Measurements from ENCODE around the gene KRT23.
"Not testable (repeated sequence)": the region's sequence is repeated elsewhere in the genome, so short reads cannot be mapped to it uniquely, and the experiment has no call there.

KRT23 gene

DNA sequence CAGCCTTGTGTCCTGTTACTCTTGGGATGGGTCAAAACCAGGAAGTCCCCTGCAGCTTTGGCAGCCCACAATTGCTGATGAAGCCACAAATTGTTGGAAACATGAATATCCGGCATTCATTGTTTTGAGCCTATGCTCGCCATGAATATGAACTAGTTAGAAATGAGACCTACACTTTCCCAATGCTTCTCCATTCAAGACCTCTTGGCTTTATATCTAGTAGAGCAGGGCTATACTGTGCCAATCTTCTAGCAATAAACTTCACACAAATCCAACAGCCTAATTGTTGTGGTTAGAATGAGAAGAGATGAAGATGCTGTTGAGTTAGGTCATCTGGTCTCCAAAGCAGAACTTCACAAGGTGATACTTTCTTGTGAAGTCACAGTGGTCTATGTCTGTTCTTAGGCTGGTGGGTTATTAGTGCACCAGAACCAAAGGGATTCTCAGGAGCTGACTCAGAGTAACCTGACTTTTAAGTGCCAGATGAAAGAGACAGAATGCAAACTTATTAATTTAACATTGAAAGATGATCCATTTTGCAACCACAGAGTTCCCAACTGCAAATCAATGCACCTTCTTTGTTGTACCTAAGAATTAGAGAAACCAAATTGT lies 13.7 kb upstream of the KRT23 start:
- in situ Hi-C loops (cut with HindIII; ENCODE audit: low sequenced_read_pairs): no loop called here

DNA sequence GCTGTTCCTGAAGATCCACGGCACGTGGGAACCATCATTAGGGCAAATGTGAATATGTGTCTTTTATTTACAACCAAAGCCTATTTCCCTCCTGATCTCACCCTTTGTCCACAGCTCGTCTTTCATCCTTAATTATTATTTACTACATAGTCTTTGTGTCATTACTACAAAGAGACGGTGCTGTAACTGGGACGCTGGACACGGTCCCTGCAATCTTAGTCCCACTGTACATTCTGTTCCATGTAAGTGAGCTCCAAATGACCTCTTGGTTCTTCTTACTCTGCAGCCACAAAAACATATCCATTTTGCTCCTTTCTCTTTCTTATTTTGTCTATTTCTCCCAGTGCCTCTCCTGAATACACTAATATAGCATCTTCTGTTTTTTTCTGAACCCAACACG lies 12.7 kb upstream of the KRT23 start:
- in situ Hi-C loops (cut with HindIII; ENCODE audit: low sequenced_read_pairs): no loop called here

DNA sequence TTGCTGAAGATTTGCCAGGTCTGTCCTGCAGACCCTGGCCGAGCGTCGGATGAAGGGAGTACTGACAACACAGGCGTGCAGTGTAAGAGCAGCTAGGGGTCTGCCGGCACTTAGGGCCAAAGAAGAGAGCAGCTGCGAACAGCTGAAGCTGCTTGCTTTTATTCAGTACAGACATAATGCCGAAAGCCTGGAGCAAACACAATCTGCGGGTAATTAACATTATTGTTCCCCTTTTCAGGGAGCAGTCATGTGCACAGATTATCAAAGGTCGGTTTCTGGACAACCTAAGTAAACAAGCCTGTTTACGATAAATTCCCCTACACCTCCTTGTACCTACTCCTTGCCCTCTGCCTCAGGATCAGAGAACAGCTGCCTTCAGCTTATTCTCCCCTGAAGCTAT lies 12.0 kb upstream of the KRT23 start:
- in situ Hi-C loops (cut with HindIII; ENCODE audit: low sequenced_read_pairs): no loop called here

DNA sequence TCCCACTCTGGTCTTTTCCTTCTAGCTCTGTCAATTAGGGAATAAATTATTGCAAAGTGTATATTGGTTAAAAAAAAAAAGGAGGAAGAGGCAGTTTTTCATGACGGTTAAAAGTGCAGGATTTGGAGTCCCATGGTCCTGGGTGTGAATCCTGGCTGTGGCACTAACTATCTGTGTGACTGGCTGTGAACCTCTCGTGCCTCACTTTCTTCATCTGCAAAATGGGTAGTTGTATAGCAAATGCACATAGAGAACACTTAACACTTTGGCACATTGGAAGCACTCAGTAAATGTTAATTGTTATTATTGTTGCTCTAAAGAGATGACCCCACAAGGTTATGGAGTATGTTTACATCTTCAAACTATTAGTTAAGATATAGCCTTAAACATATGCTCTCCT lies 10.5 kb upstream of the KRT23 start:
- in situ Hi-C loops (cut with HindIII; ENCODE audit: low sequenced_read_pairs): no loop called here

DNA sequence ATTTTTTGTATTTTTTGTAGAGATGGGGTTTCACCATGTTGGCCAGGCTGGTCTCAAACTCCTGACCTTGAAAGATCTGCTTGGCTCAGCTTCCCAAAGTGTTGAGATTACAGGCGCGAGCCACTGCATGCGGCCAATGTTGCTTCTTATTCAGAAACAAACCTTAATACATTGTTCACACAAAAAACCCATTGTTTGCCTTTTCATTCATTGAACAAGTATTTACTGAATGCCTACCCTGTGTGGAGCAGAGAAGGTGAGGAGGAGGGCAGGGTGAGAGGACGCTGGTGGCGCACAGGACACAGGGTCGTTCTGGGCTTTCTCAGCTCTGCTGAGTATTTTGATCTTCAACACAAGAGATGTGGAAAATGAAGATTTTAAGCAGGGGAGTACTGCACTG lies 8.0 kb upstream of the KRT23 start:
- in situ Hi-C loops (cut with HindIII; ENCODE audit: low sequenced_read_pairs): no loop called here

DNA sequence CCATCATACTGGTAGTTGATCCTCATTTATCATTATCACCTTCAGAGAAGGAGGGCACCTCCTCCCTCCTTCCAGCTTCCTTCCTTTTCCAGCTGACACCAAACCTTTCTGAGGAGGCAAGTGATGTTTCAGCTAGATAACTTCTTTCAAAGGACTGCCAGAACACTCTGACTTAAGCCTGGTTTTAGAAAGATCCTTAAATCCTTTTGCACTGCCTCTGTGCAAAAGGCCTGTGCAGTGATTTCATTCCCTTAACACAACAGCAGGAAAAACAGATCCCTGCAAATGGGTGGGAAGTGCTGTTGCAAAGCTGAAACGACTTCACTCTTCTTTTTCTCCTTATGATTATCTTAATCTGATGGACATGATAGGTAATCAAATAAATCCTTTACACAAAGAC lies 7.1 kb upstream of the KRT23 start:
- in situ Hi-C loops (cut with HindIII; ENCODE audit: low sequenced_read_pairs): no loop called here

DNA sequence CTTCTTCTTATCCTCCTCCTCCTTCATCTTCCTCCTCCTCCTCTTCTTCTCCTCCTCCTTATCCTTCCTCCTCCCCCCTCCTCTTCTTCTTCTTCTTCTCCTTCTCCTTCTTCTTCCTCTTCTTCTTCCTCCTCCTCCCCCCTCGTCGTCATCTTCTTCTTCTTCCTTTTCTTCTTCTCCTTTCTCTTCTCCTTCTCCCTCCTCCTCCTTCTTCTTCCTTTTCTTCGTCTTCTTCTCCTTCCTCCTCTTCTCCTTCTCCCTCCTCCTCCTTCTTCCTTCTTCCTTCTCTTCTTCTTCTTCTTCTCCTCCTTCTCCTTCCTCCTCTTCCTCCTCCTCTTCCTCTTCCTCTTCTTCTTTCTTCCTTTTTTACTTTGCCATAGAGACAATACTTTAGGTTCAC lies 5.1 kb upstream of the KRT23 start:
- in situ Hi-C loops (cut with HindIII; ENCODE audit: low sequenced_read_pairs): no loop called here

DNA sequence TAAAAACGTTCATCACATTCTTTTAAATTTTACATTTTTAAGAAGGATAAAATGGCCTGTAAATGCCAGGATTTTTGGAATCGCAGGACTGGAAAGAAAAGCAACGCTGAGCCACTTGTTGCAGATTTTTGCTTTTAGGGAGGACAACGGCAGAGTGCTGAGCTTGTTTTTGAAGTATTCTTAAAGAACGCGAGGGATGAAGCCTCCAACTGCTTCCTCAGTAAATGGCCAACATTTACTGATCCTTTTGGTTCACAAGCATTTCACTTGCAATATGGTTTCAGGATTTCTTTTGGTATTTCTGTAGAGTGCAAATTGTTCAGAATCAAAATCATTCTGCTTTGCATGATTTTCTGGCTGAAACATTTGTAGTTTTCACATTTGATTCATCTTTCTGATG lies 2.8 kb upstream of the KRT23 start:
- in situ Hi-C loops (cut with HindIII; ENCODE audit: low sequenced_read_pairs): no loop called here

DNA sequence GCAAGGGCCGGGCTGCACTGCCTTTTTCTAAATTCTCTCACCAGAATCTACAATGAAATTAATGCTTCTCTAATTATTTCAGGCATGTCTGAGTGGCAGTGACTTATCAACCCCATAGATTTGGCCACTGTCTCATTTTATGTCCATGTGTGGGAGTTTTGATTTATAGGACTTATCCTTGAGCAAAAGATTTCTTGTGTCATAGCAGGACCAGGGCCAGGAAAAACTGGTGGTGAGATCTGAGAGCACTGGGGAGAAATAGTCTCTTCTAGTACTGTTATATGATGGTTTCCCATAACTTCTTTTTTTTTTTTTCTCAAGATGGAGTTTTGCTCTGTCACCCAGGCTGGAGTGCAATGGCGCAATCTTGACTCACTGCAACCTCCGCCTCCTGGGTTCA lies 1.5 kb upstream of the KRT23 start:
- in situ Hi-C loops (cut with HindIII; ENCODE audit: low sequenced_read_pairs): no loop called here

DNA sequence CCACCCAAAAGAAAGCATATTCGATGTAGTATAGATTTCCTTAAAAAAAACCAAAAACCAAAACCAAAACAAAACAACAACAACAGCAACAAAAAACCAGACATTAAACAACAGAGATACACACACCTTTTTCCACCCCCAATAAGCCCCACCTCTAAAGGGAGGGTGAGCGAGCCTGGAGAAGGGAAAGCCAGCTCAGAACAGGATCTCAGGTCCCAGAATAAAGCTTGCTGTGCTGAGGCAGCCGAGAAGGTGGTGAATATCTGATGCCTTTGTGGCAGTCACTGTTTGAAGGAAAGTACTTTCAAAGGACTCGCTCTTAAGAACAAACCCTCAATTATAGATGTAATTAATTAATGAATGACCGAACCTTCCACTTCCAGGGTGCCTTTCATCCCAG lies 470 bp downstream of the KRT23 start:
- in situ Hi-C loops (cut with HindIII; ENCODE audit: low sequenced_read_pairs): no loop called here

DNA sequence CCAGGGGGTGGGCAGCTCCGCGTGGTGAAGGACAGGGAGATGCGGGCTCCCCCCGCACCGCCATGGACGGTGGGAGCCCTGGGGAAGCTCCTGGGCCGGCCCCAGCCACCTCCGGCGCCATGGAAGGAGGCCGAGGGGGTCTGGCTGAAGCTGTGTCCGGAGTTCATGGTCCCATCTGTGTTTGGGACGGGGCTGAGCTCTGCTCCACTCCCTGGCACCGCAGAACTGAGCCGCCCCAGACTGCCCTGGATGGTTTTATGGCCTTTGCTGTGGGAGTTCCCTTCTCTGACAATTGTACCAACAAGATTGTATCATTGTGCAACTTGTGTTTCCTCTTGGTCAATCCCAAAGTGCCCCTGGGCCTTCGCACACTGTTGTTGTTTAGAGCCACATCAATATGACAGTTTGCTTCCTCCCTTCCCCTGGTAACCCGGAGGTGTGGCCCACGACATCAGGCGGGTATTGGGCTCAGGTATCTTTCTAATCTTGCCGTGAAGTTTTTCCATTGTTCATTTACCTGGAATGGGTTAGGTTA lies 942 bp downstream of the KRT23 start:
- in situ Hi-C loops (cut with HindIII; ENCODE audit: low sequenced_read_pairs): no loop called here

DNA sequence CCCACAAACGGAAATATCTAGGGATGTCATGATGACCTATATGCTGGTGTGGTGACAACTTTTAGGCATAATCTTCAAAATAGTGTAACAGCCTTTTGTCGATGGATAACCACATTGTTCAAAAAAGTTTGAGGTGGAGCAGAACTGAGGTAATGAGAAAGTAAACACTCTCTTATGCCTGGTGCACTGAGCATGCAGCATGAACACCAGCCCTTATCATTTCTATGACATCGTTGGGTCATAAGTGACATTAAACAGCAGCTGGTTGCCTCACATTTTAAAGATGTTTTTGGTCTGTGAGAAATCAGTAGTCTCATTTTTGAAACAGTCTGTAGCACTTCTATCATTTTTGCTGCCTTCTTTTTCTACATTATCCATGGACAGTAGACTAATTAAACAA lies 1.8 kb downstream of the KRT23 start:
- in situ Hi-C loops (cut with HindIII; ENCODE audit: low sequenced_read_pairs): no loop called here

DNA sequence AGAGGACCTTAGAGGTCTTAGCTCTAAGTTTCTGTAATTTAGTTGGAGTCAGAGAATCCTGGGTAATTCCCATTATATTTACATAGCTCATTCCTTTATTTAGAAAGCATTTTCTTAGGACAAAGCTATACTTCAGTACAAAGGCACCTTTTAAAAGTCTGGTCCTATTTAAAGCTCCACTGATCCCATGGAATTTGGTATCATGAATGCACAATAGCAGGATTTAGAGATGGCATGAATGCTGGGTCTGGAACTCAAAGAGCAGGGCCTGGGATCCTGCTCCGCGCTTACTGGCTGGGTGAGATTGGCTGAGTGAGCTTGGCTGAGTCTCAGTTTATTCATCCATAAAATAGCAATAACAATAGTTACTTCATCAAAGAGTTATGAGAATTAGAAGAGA lies 4.8 kb downstream of the KRT23 start:
- in situ Hi-C loops (cut with HindIII; ENCODE audit: low sequenced_read_pairs): no loop called here

DNA sequence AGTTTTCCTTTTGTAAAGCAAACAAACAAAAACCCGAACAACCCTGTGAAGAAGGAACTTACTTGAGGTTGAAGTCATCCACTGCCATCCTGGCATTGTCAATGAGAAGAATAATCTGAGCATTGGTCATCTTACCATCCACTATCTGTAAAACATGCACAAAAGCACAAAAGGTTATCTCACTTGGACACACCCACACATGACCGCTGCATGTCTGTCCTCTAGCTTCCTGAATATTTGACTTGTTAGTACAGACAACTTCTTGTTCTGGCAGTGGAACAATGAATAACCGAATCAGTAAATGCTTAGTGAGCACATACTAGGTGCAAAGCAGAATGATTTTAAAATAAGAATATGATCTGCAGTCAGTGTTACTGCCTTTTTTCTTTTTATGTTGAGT lies 6.1 kb downstream of the KRT23 start:
- in situ Hi-C loops (cut with HindIII; ENCODE audit: low sequenced_read_pairs): no loop called here

DNA sequence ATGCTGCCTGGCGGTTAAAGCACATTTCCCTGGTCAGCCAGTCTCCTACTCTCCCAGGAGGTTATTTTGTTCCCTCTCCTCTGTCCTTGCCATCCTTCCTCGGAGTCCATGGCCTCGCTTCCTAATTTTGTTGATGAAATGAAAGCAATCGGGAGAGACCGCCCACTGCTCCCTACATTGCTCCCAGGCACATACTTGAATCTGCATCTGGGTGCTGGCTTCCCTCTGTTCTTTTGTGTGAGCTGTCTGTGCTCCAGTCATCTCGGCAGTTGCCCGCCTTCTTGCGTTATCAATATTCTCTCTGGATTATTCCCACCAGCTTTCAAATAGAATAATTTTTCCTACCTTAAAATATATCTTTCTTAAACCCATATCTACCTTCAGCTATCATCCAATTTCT lies 11.1 kb downstream of the KRT23 start:
- in situ Hi-C loops (cut with HindIII; ENCODE audit: low sequenced_read_pairs): no loop called here

DNA sequence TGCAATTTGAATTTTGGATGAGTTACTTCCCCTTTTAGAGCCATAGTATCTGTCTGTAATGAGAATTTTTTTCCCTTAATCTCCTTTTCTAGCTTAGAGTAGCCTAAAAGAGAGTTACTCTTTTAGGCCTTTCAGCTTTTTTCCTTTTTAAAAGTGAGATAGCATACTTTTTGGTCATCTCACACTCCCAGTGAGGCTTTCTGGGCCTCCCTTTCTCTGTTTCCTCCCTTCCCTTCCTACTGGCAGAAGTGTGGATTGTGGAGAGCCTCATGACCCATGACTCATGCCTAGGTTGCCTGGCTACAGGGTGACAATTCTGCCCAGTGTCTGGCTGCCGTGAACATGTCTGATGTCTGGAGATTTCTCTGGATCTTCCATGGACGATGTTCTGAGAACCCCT lies 15.2 kb downstream of the KRT23 start:
- in situ Hi-C loops (cut with HindIII; ENCODE audit: low sequenced_read_pairs): no loop called here

DNA sequence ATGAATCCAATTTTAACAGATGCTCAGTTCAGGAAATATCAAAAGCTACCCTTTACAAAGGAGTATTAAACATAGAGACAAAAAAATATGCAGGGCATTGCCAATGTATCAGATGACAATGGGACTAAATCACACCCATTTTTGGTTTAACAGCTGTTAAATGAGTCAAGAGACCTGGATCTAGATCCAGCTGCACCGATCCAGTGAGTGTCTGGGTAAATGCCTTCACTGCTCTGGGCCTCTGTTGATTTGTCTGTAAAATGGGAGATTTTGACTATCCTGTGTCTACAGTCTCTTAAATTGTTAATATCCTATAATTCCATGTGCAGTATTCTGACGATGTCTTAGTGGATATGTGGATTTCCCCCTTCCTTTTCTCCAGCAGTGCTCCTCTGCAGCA lies 16.4 kb downstream of the KRT23 start:
- in situ Hi-C loops (cut with HindIII; ENCODE audit: low sequenced_read_pairs): no loop called here

DNA sequence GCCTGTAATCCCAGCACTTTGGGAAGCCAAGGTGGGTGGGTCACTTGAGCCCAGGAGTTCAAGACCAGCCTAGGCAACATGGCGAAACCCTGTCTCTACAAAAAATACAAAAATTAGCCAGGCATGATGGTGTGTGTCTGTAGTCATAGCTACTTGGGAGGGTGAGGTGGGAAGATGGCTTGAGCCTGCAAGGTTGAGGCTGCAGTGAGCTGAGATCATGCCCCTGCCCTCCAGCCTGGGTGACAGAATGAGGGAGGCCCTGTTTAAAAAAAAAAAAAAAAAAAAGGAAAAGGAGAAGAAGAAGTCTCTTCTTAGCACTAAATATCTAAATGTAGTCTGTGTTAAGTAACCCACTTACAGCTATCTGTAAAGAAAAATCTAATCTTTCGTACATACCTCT lies 20.3 kb downstream of the KRT23 start:
- in situ Hi-C loops (cut with HindIII; ENCODE audit: low sequenced_read_pairs): not testable (repeated sequence)

DNA sequence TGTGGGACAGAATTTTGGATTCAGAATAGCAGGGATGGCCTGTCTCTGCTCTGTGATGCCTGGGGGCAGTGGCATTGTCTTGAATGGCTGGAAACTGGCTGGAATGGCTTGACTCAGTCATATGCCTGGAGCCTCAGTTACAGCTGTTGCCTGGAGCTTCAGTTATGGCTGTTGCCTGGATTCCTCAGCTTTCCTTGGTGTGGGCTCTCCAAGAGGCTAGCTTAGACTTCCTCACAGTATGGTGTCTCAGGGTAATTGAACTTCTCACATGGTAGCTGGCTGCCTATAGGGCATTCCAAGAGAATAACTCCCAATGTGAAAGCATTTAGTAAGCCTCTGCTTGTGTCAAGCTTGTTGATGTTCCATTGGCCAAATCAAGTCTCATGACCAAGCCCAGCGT lies 21.1 kb downstream of the KRT23 start:
- in situ Hi-C loops (cut with HindIII; ENCODE audit: low sequenced_read_pairs): no loop called here

DNA sequence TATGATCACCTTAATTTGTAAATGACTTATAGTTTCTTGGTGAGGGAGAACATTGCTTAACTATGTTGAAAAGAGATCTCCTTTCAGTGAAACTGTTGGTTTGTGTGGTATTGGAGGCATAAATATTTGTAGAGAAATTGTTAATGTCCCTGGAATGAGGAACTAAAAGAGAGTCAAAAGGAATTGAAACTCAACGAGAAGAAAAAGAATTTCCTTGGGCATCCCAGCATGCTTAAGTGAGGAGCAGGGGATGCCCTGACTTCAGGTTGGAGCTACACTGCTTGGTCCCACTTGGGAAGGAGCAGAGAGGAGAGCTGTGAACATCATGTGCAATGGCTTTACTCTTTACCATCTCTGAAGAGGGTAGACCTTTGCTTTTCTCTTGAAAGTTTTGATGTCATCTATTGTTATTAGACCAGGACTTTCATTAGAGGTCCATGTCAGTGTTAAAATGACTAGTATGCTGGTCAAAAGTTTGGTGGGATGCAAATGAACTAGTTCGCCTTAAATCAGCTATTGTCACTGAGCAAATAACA lies 21.7 kb downstream of the KRT23 start:
- in situ Hi-C loops (cut with HindIII; ENCODE audit: low sequenced_read_pairs): no loop called here

DNA sequence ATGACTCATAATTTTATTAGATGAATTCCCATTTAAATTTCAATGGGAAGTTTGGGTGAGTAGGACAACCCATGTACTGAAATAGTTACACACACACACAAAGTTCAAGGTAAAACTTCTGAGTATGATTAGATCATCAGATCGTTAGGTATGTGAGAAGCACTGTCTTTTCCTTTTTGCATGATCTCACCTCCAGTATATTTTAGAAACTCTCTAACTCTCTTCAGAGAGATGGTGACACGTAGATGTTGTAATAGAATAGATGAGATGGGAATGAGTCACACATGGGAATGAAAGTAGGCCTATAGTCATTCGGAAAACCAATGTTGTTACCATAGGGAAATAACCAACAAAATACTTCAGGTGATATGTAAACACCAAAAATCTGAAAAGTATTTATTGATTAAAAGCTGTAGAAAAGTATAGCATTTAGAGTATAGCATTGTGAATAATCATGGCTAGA lies 22.2 kb downstream of the KRT23 start:
- in situ Hi-C loops (cut with HindIII; ENCODE audit: low sequenced_read_pairs): no loop called here

DNA sequence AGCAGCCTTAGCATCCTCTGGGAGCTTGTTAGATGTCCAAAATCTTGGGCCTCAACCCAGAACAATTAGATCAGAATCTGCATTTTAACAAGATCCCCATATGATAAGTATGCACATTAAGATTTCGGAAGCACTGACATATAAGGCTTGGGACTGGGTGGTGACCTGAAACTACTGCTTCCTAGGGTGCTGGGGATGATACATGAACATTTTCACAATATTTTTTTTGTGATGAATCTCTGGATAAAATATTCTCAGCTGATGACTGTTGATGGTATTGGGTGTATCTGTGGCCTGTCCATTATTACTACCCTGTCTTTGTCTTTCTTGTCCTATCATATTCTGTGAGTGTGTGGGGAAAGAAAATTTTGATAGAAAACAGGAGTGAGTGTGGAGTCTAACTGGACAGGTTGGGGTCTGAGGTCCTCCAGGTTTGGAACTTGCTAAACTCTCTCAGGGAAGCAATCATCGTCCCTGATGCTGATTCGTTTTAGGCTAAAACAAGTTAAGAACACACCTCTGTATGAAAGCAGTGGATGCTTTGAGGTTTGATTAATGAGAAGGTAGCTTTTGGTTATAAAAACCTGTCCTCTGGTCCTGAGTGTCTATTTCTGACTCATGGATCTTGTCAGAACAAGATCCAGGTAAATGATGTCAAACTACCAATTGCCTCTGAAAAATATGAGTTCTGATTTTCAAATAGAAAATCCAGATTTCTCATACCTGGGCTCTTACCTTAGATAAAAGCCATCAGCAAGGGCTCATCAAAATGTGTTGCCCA lies 23.2 kb downstream of the KRT23 start:
- in situ Hi-C loops (cut with HindIII; ENCODE audit: low sequenced_read_pairs): no loop called here
